GM06990 (cell line): ENCODE results near the gene ROBO4.

Source experiments
- DNase-seq: peaks from one replicate; pipeline ENCODE4 v3.0.0-alpha.2; 2011; ENCODE audit not compliant: insufficient read length; ENCODE audit errors: extremely low read depth
- H3K27me3 ChIP-seq: replicated peaks from 2 replicates; pipeline ENCODE4 v1.6.0; 2011; ENCODE audit warnings: low read length; ENCODE audit not compliant: control insufficient read depth, insufficient read depth
- H3K36me3 ChIP-seq: 2 replicates; pipeline ENCODE4 v1.5.1; 2011; ENCODE audit warnings: low read length; ENCODE audit not compliant: control insufficient read depth, insufficient read depth
- H3K4me3 ChIP-seq: replicated peaks from 2 replicates; pipeline ENCODE4 v1.5.1; 2011; ENCODE audit warnings: low read depth, mild to moderate bottlenecking, control low read depth, low read length
- CTCF ChIP-seq: IDR thresholded peaks from 2 replicates; pipeline ENCODE4 v1.5.1; 2011; ENCODE audit warnings: low read length, control low read depth, mild to moderate bottlenecking, inconsistent platforms; ENCODE audit not compliant: insufficient read depth, poor library complexity, severe bottlenecking

The ROBO4 gene

GRCh38 chr11:124899383-124900145 lies 1.9 kb upstream of the ROBO4 start:
- no peak overlapping the region for H3K4me3 ChIP-seq
- H3K36me3 ChIP-seq: no peaks in the 10 kb centered on the region
- no peak for TF ChIP-seq CTCF
- no peaks in the 10 kb centered on the region for H3K27me3 ChIP-seq
- DNase-seq: no peak

- DNase-seq: no peak
- no peak for TF ChIP-seq CTCF
Measured at GRCh38 chr11:124898711-124899110, 1.0 kb upstream of the ROBO4 start.

GRCh38 chr11:124898263-124898680 lies 607 bp upstream of the ROBO4 start:
- no peak for TF ChIP-seq CTCF
- Histone ChIP-seq H3K4me3 (no peak overlapping the region), H3K27me3 (no peaks in the 10 kb centered on the region; the same call in 1 of the 2 replicates), H3K36me3 (no peaks in the 10 kb centered on the region)
- no peak for DNase-seq

More at GRCh38 chr11:124898711-124899110, 1.0 kb upstream of the ROBO4 start:
- Histone ChIP-seq H3K4me3 (no peak overlapping the region), H3K27me3 (no peaks in the 10 kb centered on the region; the same call in 1 of the 2 replicates), H3K36me3 (no peaks in the 10 kb centered on the region)

GRCh38 chr11:124896821-124897391 lies 759 bp downstream of the ROBO4 start:
- H3K27me3 ChIP-seq: no peaks in the 10 kb centered on the region; the same call in 1 of the 2 replicates
- no peak for DNase-seq
- H3K36me3 ChIP-seq: no peaks in the 10 kb centered on the region
- no peak overlapping the region for H3K4me3 ChIP-seq
- no peak for TF ChIP-seq CTCF

- H3K27me3 ChIP-seq: no peaks in the 10 kb centered on the region; the same call in 1 of the 2 replicates
- no peak for TF ChIP-seq CTCF
- H3K4me3 ChIP-seq: no peak overlapping the region
- H3K36me3 ChIP-seq: no peaks in the 10 kb centered on the region
- DNase-seq: no peak
Measured at GRCh38 chr11:124896071-124896750, 1.5 kb downstream of the ROBO4 start.
